Left ventricle myocardium inferior (tissue), 1 donor: ENCODE measurements around the gene AGAP6. TPM values are rescaled to one million over a fixed set of nuclear protein-coding genes. Genes with fewer than 3 reads are reported as not detected.
"Not testable (repeated sequence)": the region's sequence is repeated elsewhere in the genome, so short reads cannot be mapped to it uniquely, and the experiment has no call there.

Experiments
- DNase-seq: peaks from one replicate; pipeline ENCODE4 v3.0.0-alpha.2; 2020
- H3K27ac ChIP-seq: fragments of 200-600 bp; replicated peaks from 2 replicates; pipeline ENCODE4 v1.8.0; 2021
- H3K27me3 ChIP-seq: fragments of 200-600 bp; 2 replicates; pipeline ENCODE4 v1.8.0; 2021; ENCODE audit warnings: low read depth
- H3K36me3 ChIP-seq: fragments of 200-600 bp; 2 replicates; pipeline ENCODE4 v1.8.0; 2021
- H3K4me1 ChIP-seq: fragments of 200-600 bp; 2 replicates; pipeline ENCODE4 v1.8.0; 2021
- H3K4me3 ChIP-seq: fragments of 200-600 bp; 2 replicates; pipeline ENCODE4 v1.8.0; 2021; ENCODE audit warnings: mild to moderate bottlenecking, moderate library complexity
- H3K9me3 ChIP-seq: fragments of 200-600 bp; replicated peaks from 2 replicates; pipeline ENCODE4 v1.8.0; 2021
- CTCF ChIP-seq: fragments of 200-600 bp; IDR thresholded peaks from 2 replicates; pipeline ENCODE4 v1.8.0; 2021; ENCODE audit warnings: antibody characterized with exemption, mild to moderate bottlenecking, borderline replicate concordance
- intact Hi-C: fragments of 100-400 bp; cut with micrococcal nuclease; formaldehyde crosslinking; loops from one replicate; pipeline ENCODE4 v1.11.0; 2022
- total RNA-seq: library from RNA; stranded (reverse); fragmentation: NEBNext Ultra II Directional; extraction: Animal tissue kit (Norgen Biotek cat#: 25700); gene quantifications from one replicate; pipeline ENCODE4 v1.2.1, GENCODE V29; 2021
- donor health status: DM: no; HTN: yes; CAD: no; lungs with severe emphysema.

AGAP6 gene
- total RNA-seq, 1 donor from 2014 or later: 4.7 TPM

GRCh38 chr10:50014024-50014423 lies 25.8 kb downstream of the AGAP6 start:
- H3K4me3 ChIP-seq, DNase-seq, intact Hi-C loops, H3K9me3 ChIP-seq, H3K27ac ChIP-seq, H3K36me3 ChIP-seq, H3K27me3 ChIP-seq, H3K4me1 ChIP-seq: not testable (repeated sequence)

GRCh38 chr10:50015596-50016220 lies 27.5 kb downstream of the AGAP6 start:
- H3K27ac ChIP-seq, DNase-seq, H3K36me3 ChIP-seq, H3K27me3 ChIP-seq, H3K4me1 ChIP-seq, H3K9me3 ChIP-seq, intact Hi-C loops, H3K4me3 ChIP-seq: not testable (repeated sequence)

GRCh38 chr10:50016926-50017325 lies 28.7 kb downstream of the AGAP6 start:
- H3K4me3 ChIP-seq, H3K4me1 ChIP-seq, H3K36me3 ChIP-seq, H3K27me3 ChIP-seq, H3K9me3 ChIP-seq, intact Hi-C loops, H3K27ac ChIP-seq, DNase-seq: not testable (repeated sequence)

DNA sequence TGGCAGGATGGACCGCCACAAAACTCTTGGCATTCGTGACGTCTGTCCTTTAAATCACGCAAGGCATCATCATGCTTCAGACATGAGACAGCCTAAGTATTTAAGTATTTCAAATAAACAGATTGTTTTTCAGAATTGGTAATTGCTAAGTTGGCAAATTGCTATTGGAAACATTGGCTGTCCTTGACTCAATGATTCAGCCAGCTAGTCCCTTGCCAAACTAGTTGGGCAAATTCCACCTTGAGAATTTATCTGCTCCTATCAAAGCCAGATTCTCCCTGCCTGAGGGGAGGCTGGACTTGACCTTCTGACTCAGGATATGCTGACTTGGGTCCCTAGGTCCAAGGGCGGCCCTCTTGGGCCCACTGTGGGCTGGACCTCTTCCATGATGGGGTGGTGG lies 29.4 kb downstream of the AGAP6 start:
- DNase-seq, H3K9me3 ChIP-seq, H3K27ac ChIP-seq, H3K4me1 ChIP-seq, H3K4me3 ChIP-seq, intact Hi-C loops, H3K27me3 ChIP-seq, H3K36me3 ChIP-seq: not testable (repeated sequence)

GRCh38 chr10:50019279-50019678 lies 31.1 kb downstream of the AGAP6 start:
- H3K36me3 ChIP-seq, DNase-seq, intact Hi-C loops, H3K4me3 ChIP-seq, H3K9me3 ChIP-seq, H3K27me3 ChIP-seq, H3K27ac ChIP-seq, H3K4me1 ChIP-seq: not testable (repeated sequence)

- intact Hi-C loops, H3K27ac ChIP-seq: not testable (repeated sequence)
Observed at GRCh38 chr10:50020451-50021024, 32.3 kb downstream of the AGAP6 start.

GRCh38 chr10:50021646-50022045 lies 33.4 kb downstream of the AGAP6 start:
- H3K27ac ChIP-seq: no peak overlapping the region
- no peak for DNase-seq
- intact Hi-C loops: no loop called here
- peaks cover 18% of the 10 kb centered on the region for H3K27me3 ChIP-seq
- H3K36me3 ChIP-seq: no peaks in the 10 kb centered on the region
- no peak overlapping the region for H3K4me3 ChIP-seq
- no peaks in the 10 kb centered on the region for H3K4me1 ChIP-seq
- TF ChIP-seq CTCF: no peak
- no peaks in the 10 kb centered on the region for H3K9me3 ChIP-seq

More at GRCh38 chr10:50020451-50021024, 32.3 kb downstream of the AGAP6 start:
- H3K36me3 ChIP-seq, DNase-seq, H3K9me3 ChIP-seq, H3K27me3 ChIP-seq, H3K4me3 ChIP-seq, H3K4me1 ChIP-seq: not testable (repeated sequence)

- H3K4me3 ChIP-seq, H3K27ac ChIP-seq, H3K36me3 ChIP-seq, H3K9me3 ChIP-seq, intact Hi-C loops, H3K4me1 ChIP-seq, DNase-seq: not testable (repeated sequence)
- peaks cover 18% of the 10 kb centered on the region for H3K27me3 ChIP-seq
Observed at GRCh38 chr10:50024716-50025383, 36.6 kb downstream of the AGAP6 start.

DNA sequence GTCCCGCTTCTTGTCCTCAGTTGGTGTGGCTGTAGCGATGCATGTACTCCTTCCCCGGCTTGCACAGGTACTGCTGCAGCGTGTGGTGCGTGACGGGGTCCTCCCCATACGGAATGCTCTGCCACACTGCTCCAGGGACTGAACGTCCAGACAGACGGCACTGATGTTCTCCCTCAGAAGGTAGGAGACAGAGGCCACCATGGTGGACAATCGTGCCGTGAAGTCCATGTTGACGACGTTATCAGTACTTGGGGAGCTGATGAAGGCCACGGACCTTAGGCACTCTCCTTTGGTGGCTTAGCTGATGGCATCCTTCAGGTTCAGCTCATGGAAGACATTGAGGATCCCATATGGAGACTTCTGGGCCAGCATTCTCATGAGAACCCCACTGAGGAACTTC lies 37.4 kb downstream of the AGAP6 start:
- Histone ChIP-seq H3K4me1 (no peaks in the 10 kb centered on the region), H3K27ac (no peak overlapping the region), H3K9me3 (no peaks in the 10 kb centered on the region), H3K27me3 (peaks cover 18% of the 10 kb centered on the region), H3K36me3 (no peaks in the 10 kb centered on the region), H3K4me3 (no peak overlapping the region)
- no peak for TF ChIP-seq CTCF
- no peak for DNase-seq
- intact Hi-C loops: no loop called here
